Caco-2 (cell line): ENCODE measurements around the gene RABL6. TPM values are rescaled to one million over a fixed set of nuclear protein-coding genes. Genes with fewer than 3 reads are reported as not detected.
A peak's percentile ranks its signal among the peaks of the same experiment; 100 is the strongest.
"Not testable (repeated sequence)": the region's sequence is repeated elsewhere in the genome, so short reads cannot be mapped to it uniquely, and the experiment has no call there.

ENCODE experiments used
- BruUV-seq: library from RNA; stranded (reverse); fragments of 400-500 nt; replicated peaks from 2 replicates; lab custom pipeline; 2021; lab: Mats Ljungman, UMichigan
- CTCF ChIA-PET: fragments of 300-600 bp; sonication (Branson Sonifier 250); formaldehyde crosslinking; loops from one replicate; lab custom pipeline; 2022; ENCODE audit warnings: antibody characterized with exemption; lab: Charles Lee
- POLR2A ChIA-PET: fragments of 300-600 bp; sonication (Branson Sonifier 250); formaldehyde crosslinking; loops from one replicate; lab custom pipeline; 2022; ENCODE audit warnings: antibody characterized with exemption; lab: Charles Lee
- DNase-seq, 2 experiments: peaks; one replicate each; pipeline versions ENCODE4 v3.0.0 to v3.0.0-alpha.2; 2020 to 2022
- H3K27me3 ChIP-seq: replicated peaks from 2 replicates; pipeline ENCODE4 v1.6.0; 2011; ENCODE audit warnings: low read length; ENCODE audit not compliant: control insufficient read depth, insufficient read depth
- H3K36me3 ChIP-seq: 2 replicates; pipeline ENCODE4 v1.5.1; 2011; ENCODE audit warnings: low read length; ENCODE audit not compliant: control insufficient read depth, insufficient read depth
- H3K4me1 ChIP-seq: fragments of 250-450 bp; sonication (Bioruptor Pico); 2 replicates; pipeline ENCODE4 v1.5.1; 2020; ENCODE audit warnings: mild to moderate bottlenecking
- H3K4me3 ChIP-seq: 2 replicates; pipeline ENCODE4 v1.5.1; 2011; ENCODE audit warnings: low read depth, mild to moderate bottlenecking, control low read depth, low read length
- H3K9me3 ChIP-seq: fragments of 250-450 bp; sonication (Bioruptor Pico); 2 replicates; pipeline ENCODE4 v1.5.1; 2020; ENCODE audit warnings: mild to moderate bottlenecking, moderate library complexity
- H3K27ac Mint-ChIP-seq: one replicate; pipeline ENCODE4 v1.8.0; 2022; ENCODE audit warnings: mixed read lengths; ENCODE audit not compliant: unreplicated experiment
- H3K27me3 Mint-ChIP-seq: one replicate; pipeline ENCODE4 v1.8.0; 2022; ENCODE audit warnings: mixed read lengths; ENCODE audit not compliant: insufficient read depth, unreplicated experiment
- H3K36me3 Mint-ChIP-seq: one replicate; pipeline ENCODE4 v1.8.0; 2022; ENCODE audit warnings: mild to moderate bottlenecking, mixed read lengths; ENCODE audit not compliant: insufficient read depth, unreplicated experiment
- H3K4me1 Mint-ChIP-seq: one replicate; pipeline ENCODE4 v1.8.0; 2022; ENCODE audit warnings: low read depth, mixed read lengths; ENCODE audit not compliant: unreplicated experiment
- H3K4me3 Mint-ChIP-seq: one replicate; pipeline ENCODE4 v1.8.0; 2022; ENCODE audit warnings: mild to moderate bottlenecking, moderate library complexity, mixed read lengths; ENCODE audit not compliant: unreplicated experiment
- H3K9me3 Mint-ChIP-seq: one replicate; pipeline ENCODE4 v1.8.0; 2022; ENCODE audit warnings: mixed read lengths; ENCODE audit not compliant: unreplicated experiment
- CTCF ChIP-seq, 2 experiments: fragments of 200-600 bp in 1 of 2; IDR thresholded peaks; 1 replicate in 1 of 2; 2 replicates in 1 of 2; pipeline versions ENCODE4 v1.5.1 to v1.8.0; 2011 to 2022; ENCODE audit warnings: antibody characterized with exemption in 1 of 2, control low read depth in 1 of 2, inconsistent platforms in 1 of 2, low read depth in 1 of 2, low read length in 1 of 2, mild to moderate bottlenecking in 1 of 2, moderate library complexity in 1 of 2; ENCODE audit not compliant: insufficient read depth in 1 of 2, severe bottlenecking in 1 of 2, unreplicated experiment in 1 of 2
- intact Hi-C: fragments of 100-400 bp; cut with micrococcal nuclease; formaldehyde crosslinking; loops from one replicate; pipeline ENCODE4 v1.10.0; 2022; ENCODE audit not compliant: unreplicated experiment
- total RNA-seq: library from RNA; stranded (reverse); gene quantifications from 2 replicates; pipeline ENCODE4 v1.2.3, GENCODE V29; 2022

Gene RABL6
- total RNA-seq, 1 experiment from 2014 or later, result 138 TPM

GRCh38 chr9:136786451-136786850 is 21.3 kb upstream of the RABL6 start:
- H3K9me3 ChIP-seq, result no peaks in the 10 kb centered on the region
- DNase-seq, result no peak
- intact Hi-C loops, result loop anchor here (2.0 to 5.0 kb wide), 2 partner anchors 56 to 161 kb away; partner anchors contain the start of genes AJM1 and C8G
- no peaks in the 10 kb centered on the region for H3K36me3 ChIP-seq
- no peaks in the 10 kb centered on the region for H3K9me3 Mint-ChIP-seq
- H3K4me1 ChIP-seq, result peaks cover 49% of the 10 kb centered on the region
- no peak overlapping the region for H3K4me3 Mint-ChIP-seq
- CTCF ChIA-PET, result no interaction called here
- no peaks in the 10 kb centered on the region for H3K27me3 ChIP-seq
- no peak for TF ChIP-seq CTCF (IDR thresholded peaks at IDR 0.05; ENCODE audit: insufficient read depth in 1 of 2, low read depth in 1 of 2, low read length in 1 of 2, severe bottlenecking in 1 of 2, unreplicated experiment in 1 of 2)
- H3K4me3 ChIP-seq, result no peak overlapping the region
- peak overlapping the region; percentile 45 for H3K27ac Mint-ChIP-seq
- POLR2A ChIA-PET, result no interaction called here
- no peaks in the 10 kb centered on the region for H3K27me3 Mint-ChIP-seq
- H3K4me1 Mint-ChIP-seq, result peaks cover 55% of the 10 kb centered on the region
- no TSS peak for BruUV-seq
- peaks cover 18% of the 10 kb centered on the region for H3K36me3 Mint-ChIP-seq

GRCh38 chr9:136786983-136787382 is 20.8 kb upstream of the RABL6 start:
- CTCF ChIA-PET, DNase-seq, H3K9me3 ChIP-seq, H3K27me3 ChIP-seq, H3K27ac Mint-ChIP-seq, H3K4me3 Mint-ChIP-seq, BruUV-seq, POLR2A ChIA-PET, H3K36me3 ChIP-seq, H3K27me3 Mint-ChIP-seq, H3K9me3 Mint-ChIP-seq, H3K4me3 ChIP-seq: not testable (repeated sequence)
- Mint-ChIP-seq H3K4me1 (peaks cover 49% of the 10 kb centered on the region), H3K36me3 (peaks cover 19% of the 10 kb centered on the region)
- intact Hi-C loops, result loop anchor here (1.0 to 5.0 kb wide), 3 partner anchors 56 to 248 kb away; partner anchors contain the start of genes AJM1 and C8G
- peaks cover 44% of the 10 kb centered on the region for H3K4me1 ChIP-seq

- peaks cover 47% of the 10 kb centered on the region for H3K4me1 Mint-ChIP-seq
- no peaks in the 10 kb centered on the region for H3K27me3 Mint-ChIP-seq
- CTCF ChIA-PET, result interaction anchor here (0.9 kb wide), 1 partner anchor 248 kb away, joined by 4 read pairs; no protein-coding TSS in a partner anchor
These were observed 19.9 kb upstream of the RABL6 start for GRCh38 chr9:136787690-136788400.

GRCh38 chr9:136788644-136789522 is 18.9 kb upstream of the RABL6 start:
- not testable (repeated sequence) for H3K9me3 Mint-ChIP-seq, H3K27me3 ChIP-seq, H3K27me3 Mint-ChIP-seq, H3K9me3 ChIP-seq, H3K36me3 ChIP-seq
- peak; percentile 84 to 93 for DNase-seq
- CTCF ChIA-PET, result interaction anchor here (0.5 to 0.9 kb wide), 2 partner anchors 247 to 519 kb away, joined by 4 to 5 read pairs; no protein-coding TSS in a partner anchor
- intact Hi-C loops, result loop anchor here (5.0 kb wide), 1 partner anchor 158 kb away; the partner anchor contains the start of gene C8G
- TSS peak; percentile 29 for BruUV-seq
- Mint-ChIP-seq H3K36me3 (peaks cover 33% of the 10 kb centered on the region), H3K4me1 (peaks cover 51% of the 10 kb centered on the region), H3K4me3 (peak overlapping the region; percentile 68), H3K27ac (peak overlapping the region; percentile 84)
- POLR2A ChIA-PET, result interaction anchor here (0.7 kb wide), 1 partner anchor 12 kb away, joined by 5 read pairs; no protein-coding TSS in a partner anchor
- Histone ChIP-seq H3K4me3 (peak overlapping the region; percentile 33), H3K4me1 (peaks cover 52% of the 10 kb centered on the region)

More at GRCh38 chr9:136787690-136788400, 19.9 kb upstream of the RABL6 start:
- BruUV-seq, result no TSS peak
- POLR2A ChIA-PET, result no interaction called here
- DNase-seq, result peak; percentile 79 to 84
- Histone ChIP-seq H3K27me3 (no peaks in the 10 kb centered on the region), H3K4me1 (peaks cover 49% of the 10 kb centered on the region), H3K9me3 (no peaks in the 10 kb centered on the region), H3K36me3 (0 out of 2 replicates have a peak, but pooled peaks cover 2% of the 10 kb centered on the region), H3K4me3 (peak overlapping the region; percentile 33)
- TF ChIP-seq CTCF (IDR thresholded peaks at IDR 0.05; ENCODE audit: insufficient read depth in 1 of 2, low read depth in 1 of 2, low read length in 1 of 2, severe bottlenecking in 1 of 2, unreplicated experiment in 1 of 2), result peak; percentile 78 to 86
- Mint-ChIP-seq H3K36me3 (peaks cover 26% of the 10 kb centered on the region), H3K4me3 (peak overlapping the region; percentile 68), H3K27ac (peak overlapping the region; percentile 84), H3K9me3 (no peaks in the 10 kb centered on the region)
- intact Hi-C loops, result loop anchor here (1.0 to 5.0 kb wide), 3 partner anchors 55 to 247 kb away; partner anchors contain the start of genes AJM1 and C8G
